BLaER1 treated with 17β-estradiol and CSF1 and Interleukin-3, amounts not matched to agents 10 nM and 100 nM (cell line): ENCODE data around the gene SMIM11.
"Not testable (repeated sequence)": the region's sequence is repeated elsewhere in the genome, so short reads cannot be mapped to it uniquely, and the experiment has no call there.

Source experiments
- H3K27ac ChIP-seq, 11 experiments: shearing (Covaris generic); formaldehyde crosslinking; 2 replicates each; pipeline ENCODE4 v1.8.1; 2022
- H3K27me3 ChIP-seq, 11 experiments: shearing (Covaris generic); formaldehyde crosslinking; 2 replicates each; pipeline ENCODE4 v1.8.1; 2022
- H3K36me3 ChIP-seq, 11 experiments: shearing (Covaris generic); formaldehyde crosslinking; 2 replicates each; pipeline ENCODE4 v1.8.1; 2022
- H3K4me1 ChIP-seq, 10 experiments: shearing (Covaris generic); formaldehyde crosslinking; 2 replicates each; pipeline ENCODE4 v1.8.1; 2022
- H3K4me2 ChIP-seq, 11 experiments: shearing (Covaris generic); formaldehyde crosslinking; 2 replicates each; pipeline ENCODE4 v1.8.1; 2022
- H3K4me3 ChIP-seq, 10 experiments: shearing (Covaris generic); formaldehyde crosslinking; 2 replicates each; pipeline ENCODE4 v1.8.1; 2022
- H3K9ac ChIP-seq, 11 experiments: shearing (Covaris generic); formaldehyde crosslinking; 2 replicates each; pipeline ENCODE4 v1.8.1; 2022
- H3K9me3 ChIP-seq, 11 experiments: shearing (Covaris generic); formaldehyde crosslinking; replicated peaks in 1 of 11; 2 replicates each; pipeline ENCODE4 v1.8.1; 2022
- H4K20me1 ChIP-seq, 11 experiments: shearing (Covaris generic); formaldehyde crosslinking; 2 replicates each; pipeline ENCODE4 v1.8.1; 2022

The SMIM11 gene

DNA sequence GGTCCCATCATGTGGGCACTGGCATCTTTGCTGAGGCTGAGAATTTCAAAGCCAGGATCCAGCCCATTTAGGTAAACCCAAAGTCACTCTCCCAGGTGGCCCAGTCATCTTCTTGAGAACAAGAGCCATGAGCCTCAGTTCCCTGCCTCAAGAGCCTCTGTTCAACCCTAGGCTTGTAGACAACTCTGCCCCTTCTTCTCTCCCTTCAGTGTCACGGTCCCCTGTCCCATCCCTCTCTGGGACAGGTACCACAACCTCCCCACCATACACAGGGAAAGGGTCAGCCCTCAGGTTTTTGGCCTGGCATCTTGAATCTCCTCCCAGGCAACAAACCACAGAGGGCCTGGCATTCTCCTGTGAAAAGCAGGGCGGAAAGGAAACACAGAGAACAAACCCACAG, 30.4 kb downstream of the SMIM11 start:
- H3K27ac ChIP-seq, H3K9ac ChIP-seq, H3K9me3 ChIP-seq, H3K4me3 ChIP-seq, H3K36me3 ChIP-seq, H3K27me3 ChIP-seq, H3K4me2 ChIP-seq, H4K20me1 ChIP-seq, H3K4me1 ChIP-seq: not testable (repeated sequence)

DNA sequence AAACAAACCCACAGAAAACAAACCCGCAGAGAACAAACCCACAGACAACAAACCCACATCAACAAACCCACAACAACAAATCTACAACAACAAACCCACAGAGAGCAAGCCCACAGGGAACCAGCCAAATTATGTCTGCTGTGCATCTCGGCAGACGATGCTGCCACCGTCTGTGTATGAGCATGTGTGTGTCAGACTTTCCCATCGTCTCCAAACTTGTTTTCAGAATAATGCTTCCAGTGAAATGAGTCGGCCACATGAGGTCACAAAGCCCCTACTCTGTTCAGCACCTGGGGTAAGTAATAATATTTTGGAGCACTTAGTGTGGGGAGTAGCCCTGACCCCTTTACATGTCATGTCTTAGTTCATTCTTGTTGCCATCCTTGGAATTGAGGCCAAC, 30.8 kb downstream of the SMIM11 start:
- not testable (repeated sequence) for H3K36me3 ChIP-seq, H3K27ac ChIP-seq, H3K4me3 ChIP-seq, H3K4me1 ChIP-seq, H4K20me1 ChIP-seq, H3K4me2 ChIP-seq, H3K27me3 ChIP-seq, H3K9ac ChIP-seq, H3K9me3 ChIP-seq

DNA sequence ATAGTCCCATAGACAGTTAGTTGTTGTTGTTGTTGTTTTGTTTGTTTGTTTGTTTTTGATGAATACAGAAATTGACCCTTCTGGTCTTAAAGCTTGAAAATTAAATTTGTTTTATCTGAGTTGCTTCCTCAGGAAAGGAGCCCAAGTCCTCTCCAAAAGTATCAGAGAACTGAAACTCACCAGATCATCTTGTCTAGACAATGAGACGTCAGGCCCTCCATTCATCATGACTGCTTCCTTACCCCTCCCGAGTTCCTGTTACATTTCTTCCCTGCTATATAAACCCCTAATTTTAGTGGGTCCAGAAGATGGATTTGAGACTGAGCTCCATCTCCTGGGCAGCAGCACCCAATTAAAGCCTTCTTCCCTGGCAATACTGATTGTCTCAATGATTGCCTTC, 31.4 kb downstream of the SMIM11 start:
- not testable (repeated sequence) for H3K4me3 ChIP-seq, H3K27me3 ChIP-seq, H3K4me1 ChIP-seq, H3K27ac ChIP-seq, H4K20me1 ChIP-seq, H3K4me2 ChIP-seq, H3K9me3 ChIP-seq, H3K36me3 ChIP-seq, H3K9ac ChIP-seq

DNA sequence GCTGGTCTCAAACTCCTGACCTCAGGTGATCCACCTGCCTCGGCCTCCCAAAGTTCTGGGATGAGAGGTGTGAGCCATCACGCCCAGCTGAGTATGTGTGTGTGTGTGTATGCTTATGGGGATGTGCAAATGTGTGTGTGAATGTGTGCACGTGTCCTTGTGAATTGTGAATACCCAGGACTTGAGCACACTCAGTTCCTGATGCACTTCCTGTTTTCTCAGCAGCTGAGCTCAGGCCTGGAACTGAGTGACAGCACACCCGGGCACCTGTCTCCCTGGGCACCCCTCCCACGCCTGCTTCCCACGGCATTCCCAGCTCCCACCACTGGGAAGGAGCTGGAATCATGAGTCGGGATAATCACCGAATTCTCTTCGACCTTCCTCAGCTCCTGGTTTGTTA, 32.0 kb downstream of the SMIM11 start:
- H3K9ac ChIP-seq, H3K4me1 ChIP-seq, H4K20me1 ChIP-seq, H3K9me3 ChIP-seq, H3K4me3 ChIP-seq, H3K36me3 ChIP-seq, H3K4me2 ChIP-seq, H3K27me3 ChIP-seq, H3K27ac ChIP-seq: not testable (repeated sequence)

DNA sequence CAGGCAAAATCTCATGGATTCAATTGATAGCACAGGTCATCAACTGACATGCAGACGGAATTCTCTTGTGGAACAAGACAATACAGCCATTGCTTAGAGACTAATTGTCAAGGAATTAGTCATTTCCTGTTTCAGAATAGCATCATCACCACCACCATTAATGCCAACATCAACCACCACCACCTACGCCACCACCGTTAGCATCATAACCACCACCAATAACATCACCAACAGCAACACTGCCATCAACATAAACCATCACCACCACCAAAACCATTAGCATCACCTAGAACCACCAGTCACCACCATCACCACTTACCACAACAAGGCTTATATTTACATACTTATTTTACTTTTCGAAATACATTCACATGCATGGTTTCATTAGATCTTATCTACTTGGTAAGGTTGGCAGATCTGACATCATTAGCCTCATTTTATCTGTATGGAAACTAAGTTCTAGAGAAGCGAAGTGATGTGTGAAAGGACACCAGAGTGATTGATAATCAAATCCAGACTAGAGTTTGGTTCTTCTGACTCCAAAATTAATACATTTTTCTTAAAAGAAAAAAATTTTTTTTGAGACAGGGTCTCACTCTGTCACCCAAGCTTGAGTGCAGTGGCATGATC, 42.3 kb downstream of the SMIM11 start:
- not testable (repeated sequence) for H3K36me3 ChIP-seq, H3K4me1 ChIP-seq, H3K27ac ChIP-seq, H4K20me1 ChIP-seq, H3K9me3 ChIP-seq, H3K27me3 ChIP-seq, H3K4me2 ChIP-seq, H3K9ac ChIP-seq, H3K4me3 ChIP-seq

DNA sequence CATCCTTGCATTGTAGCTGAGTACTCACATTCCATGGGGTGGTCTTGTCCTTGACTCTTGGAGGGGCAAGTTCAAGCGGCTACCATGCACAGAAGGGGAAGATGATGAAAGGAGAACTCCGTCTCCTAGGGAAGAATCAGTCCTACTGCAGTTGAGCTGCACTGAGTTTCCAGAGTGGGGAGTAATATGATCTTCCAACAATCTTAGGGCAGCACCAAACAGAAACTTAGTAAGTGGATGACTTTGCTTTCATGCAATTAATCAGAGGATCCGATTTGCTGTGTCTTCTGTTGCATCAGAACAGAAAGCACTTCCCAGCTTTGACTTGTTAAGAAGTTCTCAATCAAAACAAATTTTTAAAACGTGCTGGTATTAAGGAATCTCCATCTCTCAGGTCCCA, 48.5 kb downstream of the SMIM11 start, which contains the start of gene SMIM34:
TSS of gene SMIM34 (minus strand) at position 147 of the 400 bp plus-strand sequence. CDS start at position 35, 112 bp downstream.
- H3K27me3 ChIP-seq, H3K9me3 ChIP-seq, H3K9ac ChIP-seq, H3K4me1 ChIP-seq, H3K4me2 ChIP-seq, H3K27ac ChIP-seq, H4K20me1 ChIP-seq, H3K4me3 ChIP-seq, H3K36me3 ChIP-seq: not testable (repeated sequence)

DNA sequence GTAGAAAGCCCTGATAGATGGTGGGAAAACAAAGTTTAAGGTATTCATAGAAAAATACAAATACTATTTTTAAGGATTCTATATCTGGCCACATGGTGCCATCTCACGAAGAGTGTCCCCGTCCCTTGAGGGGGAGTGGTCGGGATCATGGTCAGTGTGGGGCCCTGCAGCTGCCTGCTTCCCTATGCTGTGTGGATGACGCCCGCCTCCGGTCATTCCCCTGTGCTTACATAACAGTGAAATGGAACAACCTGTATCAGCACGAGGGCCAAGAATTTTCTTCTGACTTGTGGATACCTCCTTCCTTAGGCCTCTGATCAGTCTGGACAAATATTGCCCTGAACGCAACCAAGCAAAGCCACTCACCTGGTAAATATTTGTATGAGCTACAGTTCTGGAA, 52.0 kb downstream of the SMIM11 start:
- H3K4me3 ChIP-seq, H4K20me1 ChIP-seq, H3K36me3 ChIP-seq, H3K27me3 ChIP-seq, H3K9ac ChIP-seq, H3K4me2 ChIP-seq, H3K4me1 ChIP-seq, H3K27ac ChIP-seq, H3K9me3 ChIP-seq: not testable (repeated sequence)

DNA sequence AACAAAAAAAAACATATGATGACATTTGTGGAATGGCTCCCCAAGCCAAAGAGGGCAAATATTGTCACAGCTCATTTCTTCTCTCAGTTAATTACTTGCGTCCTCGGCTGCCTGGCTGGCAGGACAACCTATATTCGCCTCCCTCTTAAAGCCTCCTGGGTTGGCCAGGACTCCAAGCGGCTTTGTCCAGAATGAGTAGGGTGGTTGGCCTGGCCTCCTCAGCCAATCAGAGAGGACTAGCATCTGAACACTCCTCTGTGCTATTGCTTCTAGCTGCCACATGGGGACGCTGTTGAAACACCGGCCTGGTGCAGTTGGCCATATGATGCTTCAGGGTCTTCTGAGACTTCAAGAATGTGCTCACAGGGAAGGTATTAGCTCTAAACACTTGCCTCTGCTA, 53.1 kb downstream of the SMIM11 start:
- not testable (repeated sequence) for H3K27me3 ChIP-seq, H3K4me2 ChIP-seq, H3K27ac ChIP-seq, H3K36me3 ChIP-seq, H3K4me1 ChIP-seq, H3K9ac ChIP-seq, H4K20me1 ChIP-seq, H3K9me3 ChIP-seq, H3K4me3 ChIP-seq

DNA sequence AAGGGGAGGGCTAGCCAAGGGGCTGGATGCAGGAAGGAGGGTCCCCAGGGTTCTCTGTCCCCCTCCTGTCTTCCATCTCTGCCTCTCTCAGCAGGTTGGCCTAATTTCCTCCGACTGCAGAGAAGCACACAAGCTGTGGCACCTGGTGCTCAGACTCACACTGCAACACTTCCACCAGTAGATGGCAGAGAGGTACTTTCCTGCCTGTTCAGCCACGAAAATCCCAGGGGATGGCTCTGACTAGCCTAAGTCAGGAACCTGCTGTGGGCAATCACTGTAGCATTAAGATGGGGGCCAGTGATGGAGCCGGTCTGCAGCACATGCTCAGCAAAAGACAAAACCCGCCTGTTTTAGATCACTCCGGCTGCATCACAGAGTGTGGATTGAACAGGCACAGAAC, 54.4 kb downstream of the SMIM11 start:
- not testable (repeated sequence) for H3K4me3 ChIP-seq, H3K9me3 ChIP-seq, H3K4me1 ChIP-seq, H3K36me3 ChIP-seq, H4K20me1 ChIP-seq, H3K9ac ChIP-seq, H3K4me2 ChIP-seq, H3K27me3 ChIP-seq, H3K27ac ChIP-seq
